ENCODE results near the gene LTC4S. TPM values are rescaled to one million over a fixed set of nuclear protein-coding genes. Genes with fewer than 3 reads are reported as not detected.

LTC4S gene
- total and polyA plus RNA-seq, 4 donors: 4.0 to 25.3 (median 8.3) TPM

GRCh38 chr5:179798771-179799643 lies 5.2 kb downstream of the LTC4S start:
- DNase-seq (no peak), ATAC-seq (ENCODE audit: insufficient read depth, low FRiP score) (no peak)
- TF ChIP-seq, protein P1, sequence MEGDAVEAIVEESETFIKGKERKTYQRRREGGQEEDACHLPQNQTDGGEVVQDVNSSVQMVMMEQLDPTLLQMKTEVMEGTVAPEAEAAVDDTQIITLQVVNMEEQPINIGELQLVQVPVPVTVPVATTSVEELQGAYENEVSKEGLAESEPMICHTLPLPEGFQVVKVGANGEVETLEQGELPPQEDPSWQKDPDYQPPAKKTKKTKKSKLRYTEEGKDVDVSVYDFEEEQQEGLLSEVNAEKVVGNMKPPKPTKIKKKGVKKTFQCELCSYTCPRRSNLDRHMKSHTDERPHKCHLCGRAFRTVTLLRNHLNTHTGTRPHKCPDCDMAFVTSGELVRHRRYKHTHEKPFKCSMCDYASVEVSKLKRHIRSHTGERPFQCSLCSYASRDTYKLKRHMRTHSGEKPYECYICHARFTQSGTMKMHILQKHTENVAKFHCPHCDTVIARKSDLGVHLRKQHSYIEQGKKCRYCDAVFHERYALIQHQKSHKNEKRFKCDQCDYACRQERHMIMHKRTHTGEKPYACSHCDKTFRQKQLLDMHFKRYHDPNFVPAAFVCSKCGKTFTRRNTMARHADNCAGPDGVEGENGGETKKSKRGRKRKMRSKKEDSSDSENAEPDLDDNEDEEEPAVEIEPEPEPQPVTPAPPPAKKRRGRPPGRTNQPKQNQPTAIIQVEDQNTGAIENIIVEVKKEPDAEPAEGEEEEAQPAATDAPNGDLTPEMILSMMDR (IDR thresholded peaks at IDR 0.05; ENCODE audit: control extremely low read depth, extremely low read depth): no peak
- Histone ChIP-seq H3K9ac (ENCODE audit: insufficient read depth in 1 of 2, low read length in 2 of 2) (no peak overlapping the region), H3K4me1 (ENCODE audit: control insufficient read depth in 5 of 5, insufficient read depth in 5 of 5, low read length in 5 of 5) (peaks cover 0 to 32% (median 0%) of the 10 kb centered on the region in 5 donors), H3K4me3 (no peak overlapping the region), H3K27ac (ENCODE audit: low read depth in 1 of 2, low read length in 1 of 2) (no peak overlapping the region), H3K9me3 (ENCODE audit: control insufficient read depth in 4 of 4, insufficient read depth in 3 of 4, low read length in 3 of 4) (no peaks in the 10 kb centered on the region), H3K36me3 (ENCODE audit: control insufficient read depth in 4 of 4, insufficient read depth in 4 of 4, low read length in 4 of 4) (peaks cover 0 to 39% (median 21%) of the 10 kb centered on the region in 4 donors), H3K27me3 (ENCODE audit: control insufficient read depth in 3 of 3, insufficient read depth in 3 of 3, low read length in 2 of 3) (no peaks in the 10 kb centered on the region)
- 96 to 97% methylated on average over 36 of the region's 36 CpGs for WGBS, 2 donors

GRCh38 chr5:179799644-179799973 lies 5.8 kb downstream of the LTC4S start:
- H3K9me3 ChIP-seq (ENCODE audit: control insufficient read depth in 4 of 4, insufficient read depth in 3 of 4, low read length in 3 of 4): no peaks in the 10 kb centered on the region
- DNase-seq (no peak), ATAC-seq (ENCODE audit: insufficient read depth, low FRiP score) (no peak)
- no peaks in the 10 kb centered on the region for H3K27me3 ChIP-seq (ENCODE audit: control insufficient read depth in 3 of 3, insufficient read depth in 3 of 3, low read length in 2 of 3)
- H3K4me3 ChIP-seq: no peak overlapping the region
- H3K36me3 ChIP-seq (ENCODE audit: control insufficient read depth in 4 of 4, insufficient read depth in 4 of 4, low read length in 4 of 4): peaks cover 0 to 39% (median 21%) of the 10 kb centered on the region in 4 donors
- peaks cover 0 to 26% (median 0%) of the 10 kb centered on the region in 5 donors for H3K4me1 ChIP-seq (ENCODE audit: control insufficient read depth in 5 of 5, insufficient read depth in 5 of 5, low read length in 5 of 5)
- H3K9ac ChIP-seq (ENCODE audit: insufficient read depth in 1 of 2, low read length in 2 of 2): no peak overlapping the region
- 87 to 93% methylated on average over 5 of the region's 5 CpGs for WGBS, 2 donors
- TF ChIP-seq, protein P1 (IDR thresholded peaks at IDR 0.05; ENCODE audit: control extremely low read depth, extremely low read depth): no peak
- H3K27ac ChIP-seq (ENCODE audit: low read depth in 1 of 2, low read length in 1 of 2): no peak overlapping the region

- TF ChIP-seq, protein P1 (IDR thresholded peaks at IDR 0.05; ENCODE audit: control extremely low read depth, extremely low read depth): no peak
- Histone ChIP-seq H3K4me3 (no peak overlapping the region), H3K4me1 (ENCODE audit: control insufficient read depth in 5 of 5, insufficient read depth in 5 of 5, low read length in 5 of 5) (peaks cover 0 to 24% (median 4%) of the 10 kb centered on the region in 5 donors), H3K27me3 (ENCODE audit: control insufficient read depth in 3 of 3, insufficient read depth in 3 of 3, low read length in 2 of 3) (no peaks in the 10 kb centered on the region), H3K36me3 (ENCODE audit: control insufficient read depth in 4 of 4, insufficient read depth in 4 of 4, low read length in 4 of 4) (peaks cover 0 to 39% (median 21%) of the 10 kb centered on the region in 4 donors), H3K9me3 (ENCODE audit: control insufficient read depth in 4 of 4, insufficient read depth in 3 of 4, low read length in 3 of 4) (no peaks in the 10 kb centered on the region), H3K27ac (ENCODE audit: low read depth in 1 of 2, low read length in 1 of 2) (no peak overlapping the region), H3K9ac (ENCODE audit: insufficient read depth in 1 of 2, low read length in 2 of 2) (no peak overlapping the region)
- ATAC-seq (ENCODE audit: insufficient read depth, low FRiP score) (no peak), DNase-seq (no peak)
- 94 to 95% methylated on average over 19 to 21 of the region's 21 CpGs for WGBS, 2 donors
These were observed 6.4 kb downstream of the LTC4S start for GRCh38 chr5:179800071-179800695.
